ENCODE results near the gene ZNF263. TPM values are rescaled to one million over a fixed set of nuclear protein-coding genes. Genes with fewer than 3 reads are reported as not detected.

ZNF263 gene
- total and polyA plus RNA-seq, 2 of the 13 experiments (the other 11 are each of a cell fraction or from before 2014, with no cell fraction given) = 10.2 to 41.2 TPM

DNA sequence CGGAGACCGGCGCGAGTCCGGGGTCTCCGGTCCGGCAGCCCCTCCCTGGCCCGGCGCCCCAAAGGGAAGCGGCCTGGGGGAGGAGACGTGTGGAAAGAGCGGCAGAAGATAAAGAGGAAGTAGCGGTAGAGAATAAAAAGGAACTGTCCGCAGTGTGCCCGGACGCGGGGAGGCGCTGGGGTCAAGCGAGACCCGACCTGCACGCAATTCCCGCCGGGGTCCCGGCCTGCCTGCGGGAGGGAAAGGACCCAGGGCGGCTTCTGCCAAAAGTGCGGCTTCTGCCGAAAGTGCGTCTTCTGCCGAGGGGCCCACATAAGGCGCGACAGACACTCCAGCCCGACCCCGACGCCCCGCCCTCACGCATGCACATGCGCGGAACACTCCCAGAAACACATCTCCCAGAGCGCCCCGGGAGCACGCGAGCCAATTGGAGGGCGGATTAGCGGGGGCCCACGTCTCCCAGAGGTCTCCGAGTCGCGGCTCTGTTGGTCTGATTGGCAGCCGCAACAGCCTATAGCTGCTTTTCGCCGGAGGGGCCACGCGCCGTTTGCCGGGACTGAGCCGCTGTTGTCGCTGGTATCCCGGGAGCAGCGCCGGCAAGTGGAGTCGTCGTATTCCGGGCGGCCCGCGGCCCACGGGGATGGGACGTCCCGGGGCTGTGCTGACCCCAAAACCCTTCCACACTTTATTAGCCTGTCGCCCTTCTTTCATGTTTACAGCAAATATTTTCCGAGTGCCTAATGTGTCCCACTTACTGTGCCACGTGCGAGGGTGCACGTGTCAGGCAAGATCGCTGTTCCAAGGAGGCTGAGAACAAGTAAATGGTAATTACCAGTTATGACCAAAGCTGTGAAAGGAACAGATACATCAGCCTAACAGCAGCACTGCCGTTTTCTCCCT is 18.9 kb upstream of the ZNF263 start (continued):
- TF ChIP-seq, protein P1, sequence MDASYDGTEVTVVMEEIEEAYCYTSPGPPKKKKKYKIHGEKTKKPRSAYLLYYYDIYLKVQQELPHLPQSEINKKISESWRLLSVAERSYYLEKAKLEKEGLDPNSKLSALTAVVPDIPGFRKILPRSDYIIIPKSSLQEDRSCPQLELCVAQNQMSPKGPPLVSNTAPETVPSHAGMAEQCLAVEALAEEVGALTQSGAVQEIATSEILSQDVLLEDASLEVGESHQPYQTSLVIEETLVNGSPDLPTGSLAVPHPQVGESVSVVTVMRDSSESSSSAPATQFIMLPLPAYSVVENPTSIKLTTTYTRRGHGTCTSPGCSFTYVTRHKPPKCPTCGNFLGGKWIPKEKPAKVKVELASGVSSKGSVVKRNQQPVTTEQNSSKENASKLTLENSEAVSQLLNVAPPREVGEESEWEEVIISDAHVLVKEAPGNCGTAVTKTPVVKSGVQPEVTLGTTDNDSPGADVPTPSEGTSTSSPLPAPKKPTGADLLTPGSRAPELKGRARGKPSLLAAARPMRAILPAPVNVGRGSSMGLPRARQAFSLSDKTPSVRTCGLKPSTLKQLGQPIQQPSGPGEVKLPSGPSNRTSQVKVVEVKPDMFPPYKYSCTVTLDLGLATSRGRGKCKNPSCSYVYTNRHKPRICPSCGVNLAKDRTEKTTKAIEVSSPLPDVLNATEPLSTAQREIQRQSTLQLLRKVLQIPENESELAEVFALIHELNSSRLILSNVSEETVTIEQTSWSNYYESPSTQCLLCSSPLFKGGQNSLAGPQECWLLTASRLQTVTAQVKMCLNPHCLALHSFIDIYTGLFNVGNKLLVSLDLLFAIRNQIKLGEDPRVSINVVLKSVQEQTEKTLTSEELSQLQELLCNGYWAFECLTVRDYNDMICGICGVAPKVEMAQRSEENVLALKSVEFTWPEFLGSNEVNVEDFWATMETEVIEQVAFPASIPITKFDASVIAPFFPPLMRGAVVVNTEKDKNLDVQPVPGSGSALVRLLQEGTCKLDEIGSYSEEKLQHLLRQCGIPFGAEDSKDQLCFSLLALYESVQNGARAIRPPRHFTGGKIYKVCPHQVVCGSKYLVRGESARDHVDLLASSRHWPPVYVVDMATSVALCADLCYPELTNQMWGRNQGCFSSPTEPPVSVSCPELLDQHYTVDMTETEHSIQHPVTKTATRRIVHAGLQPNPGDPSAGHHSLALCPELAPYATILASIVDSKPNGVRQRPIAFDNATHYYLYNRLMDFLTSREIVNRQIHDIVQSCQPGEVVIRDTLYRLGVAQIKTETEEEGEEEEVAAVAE (CRISPR knock-in tag; IDR thresholded peaks at IDR 0.05; ENCODE audit: borderline replicate concordance) = peak; percentile 93
- peak; percentile 50; the same call in 1 of the 2 replicates for TF ChIP-seq ZNF501 (CRISPR knock-in tag; IDR thresholded peaks at IDR 0.05)
- TF ChIP-seq, protein P2, sequence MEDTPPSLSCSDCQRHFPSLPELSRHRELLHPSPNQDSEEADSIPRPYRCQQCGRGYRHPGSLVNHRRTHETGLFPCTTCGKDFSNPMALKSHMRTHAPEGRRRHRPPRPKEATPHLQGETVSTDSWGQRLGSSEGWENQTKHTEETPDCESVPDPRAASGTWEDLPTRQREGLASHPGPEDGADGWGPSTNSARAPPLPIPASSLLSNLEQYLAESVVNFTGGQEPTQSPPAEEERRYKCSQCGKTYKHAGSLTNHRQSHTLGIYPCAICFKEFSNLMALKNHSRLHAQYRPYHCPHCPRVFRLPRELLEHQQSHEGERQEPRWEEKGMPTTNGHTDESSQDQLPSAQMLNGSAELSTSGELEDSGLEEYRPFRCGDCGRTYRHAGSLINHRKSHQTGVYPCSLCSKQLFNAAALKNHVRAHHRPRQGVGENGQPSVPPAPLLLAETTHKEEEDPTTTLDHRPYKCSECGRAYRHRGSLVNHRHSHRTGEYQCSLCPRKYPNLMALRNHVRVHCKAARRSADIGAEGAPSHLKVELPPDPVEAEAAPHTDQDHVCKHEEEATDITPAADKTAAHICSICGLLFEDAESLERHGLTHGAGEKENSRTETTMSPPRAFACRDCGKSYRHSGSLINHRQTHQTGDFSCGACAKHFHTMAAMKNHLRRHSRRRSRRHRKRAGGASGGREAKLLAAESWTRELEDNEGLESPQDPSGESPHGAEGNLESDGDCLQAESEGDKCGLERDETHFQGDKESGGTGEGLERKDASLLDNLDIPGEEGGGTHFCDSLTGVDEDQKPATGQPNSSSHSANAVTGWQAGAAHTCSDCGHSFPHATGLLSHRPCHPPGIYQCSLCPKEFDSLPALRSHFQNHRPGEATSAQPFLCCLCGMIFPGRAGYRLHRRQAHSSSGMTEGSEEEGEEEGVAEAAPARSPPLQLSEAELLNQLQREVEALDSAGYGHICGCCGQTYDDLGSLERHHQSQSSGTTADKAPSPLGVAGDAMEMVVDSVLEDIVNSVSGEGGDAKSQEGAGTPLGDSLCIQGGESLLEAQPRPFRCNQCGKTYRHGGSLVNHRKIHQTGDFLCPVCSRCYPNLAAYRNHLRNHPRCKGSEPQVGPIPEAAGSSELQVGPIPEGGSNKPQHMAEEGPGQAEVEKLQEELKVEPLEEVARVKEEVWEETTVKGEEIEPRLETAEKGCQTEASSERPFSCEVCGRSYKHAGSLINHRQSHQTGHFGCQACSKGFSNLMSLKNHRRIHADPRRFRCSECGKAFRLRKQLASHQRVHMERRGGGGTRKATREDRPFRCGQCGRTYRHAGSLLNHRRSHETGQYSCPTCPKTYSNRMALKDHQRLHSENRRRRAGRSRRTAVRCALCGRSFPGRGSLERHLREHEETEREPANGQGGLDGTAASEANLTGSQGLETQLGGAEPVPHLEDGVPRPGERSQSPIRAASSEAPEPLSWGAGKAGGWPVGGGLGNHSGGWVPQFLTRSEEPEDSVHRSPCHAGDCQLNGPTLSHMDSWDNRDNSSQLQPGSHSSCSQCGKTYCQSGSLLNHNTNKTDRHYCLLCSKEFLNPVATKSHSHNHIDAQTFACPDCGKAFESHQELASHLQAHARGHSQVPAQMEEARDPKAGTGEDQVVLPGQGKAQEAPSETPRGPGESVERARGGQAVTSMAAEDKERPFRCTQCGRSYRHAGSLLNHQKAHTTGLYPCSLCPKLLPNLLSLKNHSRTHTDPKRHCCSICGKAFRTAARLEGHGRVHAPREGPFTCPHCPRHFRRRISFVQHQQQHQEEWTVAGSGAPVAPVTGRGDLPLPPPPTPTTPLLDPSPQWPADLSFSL (CRISPR knock-in tag; IDR thresholded peaks at IDR 0.05) = peak; percentile 39; the same call in 1 of the 2 replicates
- TF ChIP-seq, protein P3, sequence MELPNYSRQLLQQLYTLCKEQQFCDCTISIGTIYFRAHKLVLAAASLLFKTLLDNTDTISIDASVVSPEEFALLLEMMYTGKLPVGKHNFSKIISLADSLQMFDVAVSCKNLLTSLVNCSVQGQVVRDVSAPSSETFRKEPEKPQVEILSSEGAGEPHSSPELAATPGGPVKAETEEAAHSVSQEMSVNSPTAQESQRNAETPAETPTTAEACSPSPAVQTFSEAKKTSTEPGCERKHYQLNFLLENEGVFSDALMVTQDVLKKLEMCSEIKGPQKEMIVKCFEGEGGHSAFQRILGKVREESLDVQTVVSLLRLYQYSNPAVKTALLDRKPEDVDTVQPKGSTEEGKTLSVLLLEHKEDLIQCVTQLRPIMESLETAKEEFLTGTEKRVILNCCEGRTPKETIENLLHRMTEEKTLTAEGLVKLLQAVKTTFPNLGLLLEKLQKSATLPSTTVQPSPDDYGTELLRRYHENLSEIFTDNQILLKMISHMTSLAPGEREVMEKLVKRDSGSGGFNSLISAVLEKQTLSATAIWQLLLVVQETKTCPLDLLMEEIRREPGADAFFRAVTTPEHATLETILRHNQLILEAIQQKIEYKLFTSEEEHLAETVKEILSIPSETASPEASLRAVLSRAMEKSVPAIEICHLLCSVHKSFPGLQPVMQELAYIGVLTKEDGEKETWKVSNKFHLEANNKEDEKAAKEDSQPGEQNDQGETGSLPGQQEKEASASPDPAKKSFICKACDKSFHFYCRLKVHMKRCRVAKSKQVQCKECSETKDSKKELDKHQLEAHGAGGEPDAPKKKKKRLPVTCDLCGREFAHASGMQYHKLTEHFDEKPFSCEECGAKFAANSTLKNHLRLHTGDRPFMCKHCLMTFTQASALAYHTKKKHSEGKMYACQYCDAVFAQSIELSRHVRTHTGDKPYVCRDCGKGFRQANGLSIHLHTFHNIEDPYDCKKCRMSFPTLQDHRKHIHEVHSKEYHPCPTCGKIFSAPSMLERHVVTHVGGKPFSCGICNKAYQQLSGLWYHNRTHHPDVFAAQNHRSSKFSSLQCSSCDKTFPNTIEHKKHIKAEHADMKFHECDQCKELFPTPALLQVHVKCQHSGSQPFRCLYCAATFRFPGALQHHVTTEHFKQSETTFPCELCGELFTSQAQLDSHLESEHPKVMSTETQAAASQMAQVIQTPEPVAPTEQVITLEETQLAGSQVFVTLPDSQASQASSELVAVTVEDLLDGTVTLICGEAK (IDR thresholded peaks at IDR 0.05) = no peak
- TF ChIP-seq, protein P3 (CRISPR knock-in tag; IDR thresholded peaks at IDR 0.05) = peak; percentile 13

Data from HepG2 (cell line).